Immature natural killer cell (primary cell): Measurements from ENCODE around the gene TRMT6. TPM values are rescaled to one million over a fixed set of nuclear protein-coding genes. Genes with fewer than 3 reads are reported as not detected.

Source experiments
- DNase-seq, 3 donors: peaks; one replicate each; pipeline ENCODE4 v3.0.0; 2022; ENCODE audit warnings: mixed read lengths in 1 of 3
- H3K27ac Mint-ChIP-seq, 6 donors: one replicate each; pipeline ENCODE4 v1.8.0; 2020; ENCODE audit warnings: mixed read lengths in 6 of 6, mild to moderate bottlenecking in 5 of 6, inconsistent platforms in 4 of 6, moderate library complexity in 3 of 6
- H3K27me3 Mint-ChIP-seq, 3 donors: one replicate each; pipeline ENCODE4 v1.8.0; 2020 to 2021; ENCODE audit warnings: low read depth in 3 of 3, mild to moderate bottlenecking in 3 of 3, mixed read lengths in 3 of 3, moderate library complexity in 3 of 3, inconsistent platforms in 1 of 3
- H3K36me3 Mint-ChIP-seq, 3 donors: one replicate each; pipeline ENCODE4 v1.8.0; 2020; ENCODE audit warnings: mixed read lengths in 3 of 3, inconsistent platforms in 2 of 3, mild to moderate bottlenecking in 2 of 3
- H3K4me1 Mint-ChIP-seq, 2 donors: one replicate each; pipeline ENCODE4 v1.8.0; 2020; ENCODE audit warnings: inconsistent platforms in 2 of 2, mild to moderate bottlenecking in 2 of 2, mixed read lengths in 2 of 2, moderate library complexity in 1 of 2
- H3K4me3 Mint-ChIP-seq, 5 donors: one replicate each; pipeline ENCODE4 v1.8.0; 2020; ENCODE audit warnings: mild to moderate bottlenecking in 5 of 5, mixed read lengths in 5 of 5, inconsistent platforms in 3 of 5, moderate library complexity in 3 of 5
- H3K9me3 Mint-ChIP-seq, 6 donors: one replicate each; pipeline ENCODE4 v1.8.0; 2020; ENCODE audit warnings: mild to moderate bottlenecking in 6 of 6, mixed read lengths in 6 of 6, inconsistent platforms in 4 of 6, moderate library complexity in 3 of 6
- polyA plus RNA-seq, 3 donors: library from polyadenylated mRNA; unstranded; fragments of 300-500 nt; fragmentation: Illumina TruSeq; gene quantifications; one replicate each; pipeline ENCODE4 v1.2.3, GENCODE V29; 2021

TRMT6 gene, protein sequence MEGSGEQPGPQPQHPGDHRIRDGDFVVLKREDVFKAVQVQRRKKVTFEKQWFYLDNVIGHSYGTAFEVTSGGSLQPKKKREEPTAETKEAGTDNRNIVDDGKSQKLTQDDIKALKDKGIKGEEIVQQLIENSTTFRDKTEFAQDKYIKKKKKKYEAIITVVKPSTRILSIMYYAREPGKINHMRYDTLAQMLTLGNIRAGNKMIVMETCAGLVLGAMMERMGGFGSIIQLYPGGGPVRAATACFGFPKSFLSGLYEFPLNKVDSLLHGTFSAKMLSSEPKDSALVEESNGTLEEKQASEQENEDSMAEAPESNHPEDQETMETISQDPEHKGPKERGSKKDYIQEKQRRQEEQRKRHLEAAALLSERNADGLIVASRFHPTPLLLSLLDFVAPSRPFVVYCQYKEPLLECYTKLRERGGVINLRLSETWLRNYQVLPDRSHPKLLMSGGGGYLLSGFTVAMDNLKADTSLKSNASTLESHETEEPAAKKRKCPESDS
- 10 to 100 TPM; 12.7 to 15.3 (median 14.6) TPM for polyA plus RNA-seq

DNA sequence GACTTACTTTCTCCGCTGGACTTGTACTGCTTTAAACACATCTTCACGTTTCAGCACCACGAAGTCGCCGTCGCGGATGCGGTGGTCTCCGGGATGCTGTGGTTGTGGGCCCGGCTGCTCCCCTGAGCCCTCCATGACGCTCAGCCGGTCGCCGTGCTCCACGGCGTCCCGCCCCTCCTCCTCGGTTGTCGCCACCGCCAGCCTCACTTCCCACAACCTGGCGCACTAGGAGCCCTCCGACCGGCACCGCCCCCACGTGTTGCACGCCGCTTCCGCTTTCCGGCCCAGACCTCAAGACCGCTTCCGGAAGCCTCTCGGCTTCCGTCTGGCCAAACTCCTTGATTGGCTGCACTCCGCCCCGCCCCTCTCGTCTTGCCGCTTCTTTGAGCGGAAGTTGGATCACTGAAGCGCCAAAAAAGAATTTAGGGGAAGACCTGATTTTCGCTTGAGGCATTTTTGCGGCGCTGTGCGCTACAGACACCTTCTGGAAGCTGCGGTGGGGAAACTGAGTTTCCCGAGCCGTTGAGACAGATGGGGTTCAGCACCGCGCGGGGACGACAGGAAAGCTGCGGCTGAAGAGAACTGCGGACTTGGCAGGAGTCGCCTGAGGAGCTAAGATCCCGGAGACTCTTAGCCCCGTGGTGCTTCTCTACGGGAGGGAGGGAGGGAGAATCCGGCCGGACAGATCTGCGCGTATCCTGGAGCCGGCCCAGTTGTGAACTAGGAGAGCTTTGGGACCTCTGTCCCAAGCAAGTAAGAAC, at the start of gene TRMT6, which contains the start of gene MCM8:
TSS of gene TRMT6 (minus strand) at position 263 of the 761 bp plus-strand sequence. CDS start at position 135, 128 bp downstream.
TSS of gene MCM8 (plus strand) at position 382 of the 761 bp plus-strand sequence. CDS start 1,364 bp downstream, outside the sequence.
- Mint-ChIP-seq H3K4me1 (peaks cover 46 to 58% of the 10 kb centered on the region in 2 donors), H3K27ac (peak within 1 kb of the TSS; percentile 90 to 96 (median 94)), H3K9me3 (no peaks in the 10 kb centered on the region), H3K36me3 (peaks cover 5 to 23% (median 13%) of the 10 kb centered on the region in 3 donors), H3K27me3 (peaks cover 9 to 18% (median 12%) of the 10 kb centered on the region in 3 donors), H3K4me3 (peak within 1 kb of the TSS; percentile 91 to 97 (median 92))
- DNase-seq: peak; percentile 96 to 98 (median 96)

DNA sequence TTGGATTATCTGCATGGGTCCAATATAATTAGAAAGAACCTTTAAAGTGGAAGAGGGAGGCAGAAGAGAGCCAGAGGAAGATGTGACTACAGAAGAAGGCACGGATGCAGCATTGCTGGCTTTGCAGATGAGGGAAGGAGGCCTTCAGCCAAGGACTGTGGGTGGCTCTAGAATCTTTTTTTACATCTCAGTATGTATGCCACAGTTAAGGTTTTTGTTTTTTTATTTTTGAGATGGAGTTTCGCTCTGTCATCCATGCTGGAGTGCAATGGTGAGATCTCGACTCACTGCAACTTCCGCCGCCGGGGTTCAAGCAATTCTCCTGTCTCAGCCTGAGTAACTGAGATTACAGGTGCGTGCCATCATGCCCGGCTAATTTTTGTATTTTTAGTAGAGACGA, 49.5 kb upstream of the TRMT6 start:
- no peaks in the 10 kb centered on the region for H3K9me3 Mint-ChIP-seq
- peaks cover 0 to 11% (median 0%) of the 10 kb centered on the region in 3 donors for H3K36me3 Mint-ChIP-seq
- H3K4me3 Mint-ChIP-seq: no peak overlapping the region
- H3K27ac Mint-ChIP-seq: no peak overlapping the region
- peaks cover 3 to 13% (median 8%) of the 10 kb centered on the region in 3 donors for H3K27me3 Mint-ChIP-seq
- H3K4me1 Mint-ChIP-seq: peaks cover 48 to 60% of the 10 kb centered on the region in 2 donors
- DNase-seq: no peak

DNA sequence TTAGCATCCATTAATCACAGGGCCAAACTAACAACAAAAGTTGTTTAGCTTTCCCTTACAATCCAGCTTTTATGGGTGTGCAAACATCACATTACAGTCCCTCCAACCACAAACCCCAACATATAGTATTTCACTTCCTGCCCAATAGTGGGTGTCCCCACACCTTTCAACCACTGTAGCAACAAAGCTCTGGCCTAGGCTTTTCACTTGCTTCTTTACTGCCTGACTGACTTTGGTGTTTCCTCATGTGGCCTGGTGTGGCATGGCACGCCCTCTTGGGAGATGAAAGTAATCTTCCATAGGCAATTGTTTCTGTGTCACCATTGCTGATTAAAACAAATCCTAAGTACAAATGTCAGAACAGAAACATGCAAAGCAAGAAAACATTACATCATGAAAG, 46.4 kb upstream of the TRMT6 start:
- Mint-ChIP-seq H3K4me3 (peak overlapping the region; percentile 42 to 75 (median 68)), H3K27me3 (peaks cover 3 to 11% (median 8%) of the 10 kb centered on the region in 3 donors), H3K27ac (peak overlapping the region; percentile 18 to 82 (median 79)), H3K36me3 (peaks cover 0 to 11% (median 3%) of the 10 kb centered on the region in 3 donors), H3K4me1 (peaks cover 41 to 47% of the 10 kb centered on the region in 2 donors), H3K9me3 (no peaks in the 10 kb centered on the region)
- DNase-seq: peak; percentile 90 to 91 (median 91)

DNA sequence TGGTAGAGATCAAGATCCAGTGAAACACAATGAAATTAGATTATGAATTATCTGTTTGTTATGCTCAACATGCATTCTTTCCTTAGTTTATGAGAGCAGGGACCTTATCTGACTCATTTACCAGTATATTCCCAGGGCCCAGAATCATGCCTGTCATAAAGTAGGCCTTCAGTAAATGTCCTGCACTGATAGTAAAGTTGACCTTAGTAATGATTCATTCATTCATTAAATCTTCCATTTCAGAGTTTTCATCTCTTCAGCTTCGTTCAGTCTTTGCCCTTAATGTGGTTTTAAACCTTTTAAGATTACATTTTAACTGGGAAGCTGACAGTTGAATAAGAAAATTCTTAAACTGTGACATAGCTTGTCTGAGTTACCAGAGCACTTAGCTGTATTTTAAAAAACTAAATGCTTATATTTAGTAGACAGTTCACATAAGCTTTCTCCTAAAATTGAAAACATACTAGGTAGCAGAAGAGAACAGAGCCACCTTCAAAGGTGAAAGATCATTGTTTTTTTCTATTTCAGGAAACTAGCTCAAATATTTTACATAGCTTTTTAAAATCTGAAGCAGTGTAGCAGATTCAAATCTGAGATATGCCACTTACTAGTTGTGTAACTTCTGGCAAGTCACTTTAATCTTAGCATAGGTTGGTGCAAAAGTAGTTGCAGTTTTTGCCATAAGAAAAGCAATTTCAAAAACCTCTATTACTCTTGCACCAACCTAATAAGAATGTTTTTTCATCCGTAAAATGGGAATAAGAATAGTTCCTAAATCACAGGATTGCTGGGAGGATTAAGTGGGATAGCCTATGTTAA, 41.5 kb upstream of the TRMT6 start:
- Mint-ChIP-seq H3K9me3 (no peaks in the 10 kb centered on the region), H3K27me3 (peaks cover 2 to 6% (median 3%) of the 10 kb centered on the region in 3 donors), H3K27ac (peak overlapping the region in 2 of 6 donors; percentile 17 to 39), H3K4me1 (peaks cover 19 to 29% of the 10 kb centered on the region in 2 donors), H3K4me3 (no peak overlapping the region), H3K36me3 (peaks cover 16 to 32% (median 30%) of the 10 kb centered on the region in 3 donors)
- no peak for DNase-seq

DNA sequence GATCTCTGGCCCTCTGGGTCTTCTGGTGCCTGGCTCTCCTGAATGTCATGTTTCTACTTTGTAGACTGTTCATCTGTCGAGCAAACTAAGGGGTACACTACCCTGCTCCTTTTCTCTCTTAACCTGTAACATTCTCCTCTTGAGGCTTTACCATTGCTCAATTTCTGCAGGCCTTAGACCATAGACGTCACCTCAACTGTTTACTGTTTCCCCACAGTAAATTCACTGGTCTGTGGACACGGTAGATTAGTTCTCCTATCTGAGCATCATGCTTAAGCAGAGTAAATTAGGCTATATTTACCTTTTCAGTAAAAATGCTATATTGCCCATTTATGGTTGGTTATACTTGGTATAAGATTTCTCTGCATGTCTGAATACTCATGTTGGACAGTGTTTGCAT, 40.6 kb upstream of the TRMT6 start:
- no peak overlapping the region for H3K4me3 Mint-ChIP-seq
- peaks cover 16 to 38% (median 37%) of the 10 kb centered on the region in 3 donors for H3K36me3 Mint-ChIP-seq
- no peak for DNase-seq
- H3K27me3 Mint-ChIP-seq: peaks cover 0 to 2% (median 0%) of the 10 kb centered on the region in 3 donors
- peak overlapping the region in 1 of 6 donors; percentile 17 for H3K27ac Mint-ChIP-seq
- H3K9me3 Mint-ChIP-seq: no peaks in the 10 kb centered on the region
- peaks cover 11 to 20% of the 10 kb centered on the region in 2 donors for H3K4me1 Mint-ChIP-seq

DNA sequence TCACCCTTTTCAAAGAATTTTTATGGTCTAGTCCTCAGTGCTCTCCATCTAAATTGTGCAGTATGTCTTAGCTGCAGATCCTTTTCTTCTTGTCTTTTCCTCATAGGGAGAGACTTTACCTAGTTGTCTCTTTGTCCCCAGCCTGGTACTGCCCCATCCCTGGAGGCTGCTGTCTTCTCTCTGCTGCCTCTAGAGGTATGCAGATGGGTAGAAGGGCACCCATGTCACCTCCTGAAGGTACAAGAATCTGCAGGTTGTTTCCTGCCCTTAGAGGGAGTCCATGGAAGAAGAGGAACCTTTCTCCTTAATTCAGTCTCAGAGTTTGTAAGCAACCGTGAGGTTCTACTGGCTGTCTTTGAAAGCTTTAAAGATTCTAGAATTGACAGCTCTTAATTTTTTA, 39.2 kb upstream of the TRMT6 start:
- Mint-ChIP-seq H3K4me3 (no peak overlapping the region), H3K36me3 (peaks cover 21 to 45% (median 28%) of the 10 kb centered on the region in 3 donors), H3K27ac (peak overlapping the region in 1 of 6 donors; percentile 40), H3K27me3 (no peaks in the 10 kb centered on the region), H3K9me3 (no peaks in the 10 kb centered on the region), H3K4me1 (peaks cover 0 to 6% of the 10 kb centered on the region in 2 donors)
- no peak for DNase-seq

DNA sequence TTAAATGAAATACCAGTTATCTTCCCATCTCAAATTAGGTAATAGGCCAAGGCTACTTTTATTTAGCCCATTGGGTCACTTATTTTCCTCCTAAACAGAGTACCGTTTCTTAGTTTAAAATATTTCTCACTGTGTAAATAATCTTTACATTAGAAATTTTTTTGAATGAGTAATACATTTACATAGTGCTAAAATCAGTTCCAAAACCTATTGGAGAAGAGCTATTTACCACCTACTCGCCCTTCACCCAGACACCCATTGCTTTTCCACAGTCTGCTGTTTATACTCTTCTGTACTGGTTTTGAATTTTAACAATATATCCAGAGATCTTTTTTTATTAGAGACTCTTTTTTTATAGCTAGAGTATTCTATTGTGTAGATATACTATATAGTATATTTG, 37.0 kb upstream of the TRMT6 start:
- Mint-ChIP-seq H3K4me1 (peaks cover 0 to 6% of the 10 kb centered on the region in 2 donors), H3K27me3 (no peaks in the 10 kb centered on the region), H3K36me3 (peaks cover 29 to 51% (median 37%) of the 10 kb centered on the region in 3 donors), H3K9me3 (no peaks in the 10 kb centered on the region), H3K27ac (no peak overlapping the region), H3K4me3 (no peak overlapping the region)
- DNase-seq: no peak

DNA sequence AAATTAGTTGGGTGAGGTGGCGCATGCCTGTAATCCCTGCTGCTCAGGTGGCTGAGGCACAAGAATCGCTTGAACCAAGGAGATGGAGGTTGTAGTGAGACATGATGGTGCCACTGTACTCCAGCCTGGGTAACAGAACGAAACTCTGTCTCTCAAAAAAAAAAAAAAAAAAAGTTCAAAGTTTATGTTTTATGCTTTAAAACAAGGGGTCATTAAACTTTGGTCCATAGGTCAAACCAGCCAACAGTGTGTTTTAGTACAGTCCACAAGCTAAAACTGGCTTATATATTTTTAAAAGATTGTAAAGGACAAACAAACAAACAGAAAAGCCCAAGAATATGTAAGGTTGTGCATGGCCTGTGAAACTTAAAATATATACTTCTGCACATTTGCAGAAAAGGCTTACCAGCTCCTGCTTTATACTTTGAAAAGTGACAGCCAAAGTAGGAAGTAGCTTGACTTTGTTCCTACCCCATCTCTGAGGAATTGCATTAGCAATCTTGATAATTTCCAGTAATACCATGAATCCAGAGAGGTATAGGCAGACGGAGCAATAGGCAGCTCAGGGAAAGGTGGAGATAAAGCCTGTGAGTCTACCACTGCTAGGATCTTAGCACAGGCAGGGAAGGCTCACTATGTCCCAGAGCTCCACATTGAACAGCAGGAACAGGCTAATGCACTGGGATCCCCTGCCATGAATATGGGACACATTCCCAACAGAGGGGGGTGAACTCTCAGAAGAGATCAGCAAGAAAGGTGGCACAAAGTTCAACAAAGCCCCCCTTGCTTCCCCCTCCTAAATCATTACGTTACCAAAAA, 30.6 kb upstream of the TRMT6 start:
- H3K4me3 Mint-ChIP-seq: no peak overlapping the region
- no peaks in the 10 kb centered on the region for H3K9me3 Mint-ChIP-seq
- DNase-seq: no peak
- H3K36me3 Mint-ChIP-seq: peaks cover 30 to 57% (median 33%) of the 10 kb centered on the region in 3 donors
- H3K4me1 Mint-ChIP-seq: no peaks in the 10 kb centered on the region
- no peaks in the 10 kb centered on the region for H3K27me3 Mint-ChIP-seq
- H3K27ac Mint-ChIP-seq: no peak overlapping the region

DNA sequence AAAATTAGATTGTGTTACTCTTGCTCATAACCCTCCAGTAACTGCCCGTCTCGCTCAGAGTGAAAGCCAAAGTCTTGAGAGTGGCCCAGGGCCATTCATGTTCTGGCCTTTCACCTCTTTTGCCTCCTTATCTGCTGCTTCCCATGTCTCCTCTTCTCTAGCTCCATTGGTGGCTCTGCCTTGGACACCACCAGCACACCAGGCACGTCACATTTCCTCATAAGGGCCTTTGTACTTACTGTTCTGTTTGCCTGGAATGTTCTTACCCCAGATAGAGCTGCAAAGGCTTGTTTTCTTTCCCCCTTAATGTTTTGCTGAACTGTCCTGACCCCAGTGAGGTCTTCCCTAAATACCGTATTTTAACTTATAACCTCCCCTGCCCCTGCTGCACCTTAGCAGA, 29.5 kb upstream of the TRMT6 start:
- no peak for DNase-seq
- Mint-ChIP-seq H3K4me1 (no peaks in the 10 kb centered on the region), H3K9me3 (no peaks in the 10 kb centered on the region), H3K4me3 (no peak overlapping the region), H3K36me3 (peaks cover 27 to 57% (median 32%) of the 10 kb centered on the region in 3 donors), H3K27me3 (no peaks in the 10 kb centered on the region), H3K27ac (peak overlapping the region in 3 of 6 donors; percentile 12 to 37 (median 15))

DNA sequence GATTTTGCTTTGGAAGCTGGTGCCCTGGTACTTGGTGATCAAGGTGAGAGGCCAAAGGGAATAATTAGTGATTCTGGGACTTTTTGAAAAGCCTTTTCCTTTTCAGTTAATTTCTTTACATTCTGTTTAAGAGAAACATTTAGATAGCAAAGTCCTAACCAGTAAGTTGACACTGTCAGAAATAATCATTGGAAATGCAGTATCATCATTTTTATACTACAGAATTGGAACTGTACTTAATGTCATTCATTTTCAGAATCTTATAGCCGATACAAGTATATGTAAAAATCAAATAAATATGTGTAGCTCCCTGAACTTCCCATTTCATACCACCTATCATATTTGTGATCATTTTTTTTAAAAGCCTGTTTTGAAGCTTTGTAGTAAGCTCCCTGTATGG, 27.6 kb upstream of the TRMT6 start:
- Mint-ChIP-seq H3K27me3 (no peaks in the 10 kb centered on the region), H3K4me3 (no peak overlapping the region), H3K36me3 (peaks cover 17 to 56% (median 33%) of the 10 kb centered on the region in 3 donors), H3K9me3 (no peaks in the 10 kb centered on the region), H3K4me1 (no peaks in the 10 kb centered on the region), H3K27ac (peak overlapping the region in 1 of 6 donors; percentile 30)
- DNase-seq: no peak

DNA sequence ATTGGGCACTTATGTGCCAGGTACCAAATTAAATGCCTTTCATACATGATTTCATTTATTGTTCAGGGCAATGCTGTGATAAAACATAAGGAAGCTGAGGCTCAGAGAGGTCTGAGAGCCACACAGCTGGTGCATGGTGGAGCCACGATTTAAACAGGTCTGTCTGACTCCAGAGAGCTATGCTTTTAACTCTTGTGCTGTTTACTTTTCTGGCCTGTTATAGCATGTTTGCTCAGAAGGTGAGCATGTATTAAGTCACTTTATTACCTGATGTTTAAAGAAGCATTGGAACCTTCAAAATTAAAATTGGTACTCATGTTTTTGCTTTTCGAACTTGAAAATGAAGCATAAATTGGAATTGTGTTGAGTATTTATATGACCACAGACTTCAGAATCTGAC, 26.9 kb upstream of the TRMT6 start:
- Mint-ChIP-seq H3K36me3 (peaks cover 17 to 57% (median 28%) of the 10 kb centered on the region in 3 donors), H3K27me3 (no peaks in the 10 kb centered on the region)

DNA sequence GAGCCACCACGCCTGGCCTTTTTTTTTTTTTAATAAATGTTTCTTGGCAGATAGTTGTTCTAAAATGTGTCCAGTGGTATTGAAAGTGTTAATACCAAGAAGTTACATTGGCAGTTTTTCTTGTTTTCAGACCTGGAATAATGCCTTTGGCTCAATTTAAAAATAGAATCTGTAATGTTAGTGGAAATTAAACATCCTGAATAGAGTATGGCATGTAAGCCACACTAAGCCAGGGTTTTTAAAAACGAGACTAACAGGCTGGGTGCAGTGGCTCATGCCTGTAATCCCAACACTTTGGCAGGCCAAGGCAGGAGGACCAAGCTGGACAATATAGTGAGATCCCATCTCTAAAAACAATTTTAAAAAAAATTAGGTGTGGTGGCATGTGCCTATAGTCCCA, 25.4 kb upstream of the TRMT6 start:
- Mint-ChIP-seq H3K27me3 (no peaks in the 10 kb centered on the region), H3K4me1 (no peaks in the 10 kb centered on the region), H3K36me3 (peaks cover 17 to 52% (median 24%) of the 10 kb centered on the region in 3 donors), H3K27ac (no peak overlapping the region), H3K4me3 (no peak overlapping the region), H3K9me3 (no peaks in the 10 kb centered on the region)
- no peak for DNase-seq

More for the DNA sequence above, 26.9 kb upstream of the TRMT6 start:
- H3K9me3 Mint-ChIP-seq: no peaks in the 10 kb centered on the region
- no peak for DNase-seq
- H3K27ac Mint-ChIP-seq: no peak overlapping the region
- no peaks in the 10 kb centered on the region for H3K4me1 Mint-ChIP-seq
- no peak overlapping the region for H3K4me3 Mint-ChIP-seq
